ENCODE results near the gene MAML3. TPM values are rescaled to one million over a fixed set of nuclear protein-coding genes. Genes with fewer than 3 reads are reported as not detected.

The MAML3 gene
- total and polyA plus RNA-seq, 4 experiments from 2014 or later: 0.15 to 3.7 (median 1.7) TPM

- Histone ChIP-seq H3K4me3 (ENCODE audit: low read length in 2 of 2) (no peak overlapping the region), H3K27me3 (ENCODE audit: insufficient read depth, low read length) (no peaks in the 10 kb centered on the region), H3K27ac (ENCODE audit: low read depth, low read length) (no peak overlapping the region), H3K36me3 (ENCODE audit: insufficient read depth, low read length) (no peaks in the 10 kb centered on the region), H3K9me3 (ENCODE audit: control insufficient read depth in 1 of 2, low read length in 2 of 2) (no peaks in the 10 kb centered on the region), H3K4me1 (ENCODE audit: insufficient read depth, low read length) (no peaks in the 10 kb centered on the region)
- POLR2A ChIA-PET (ENCODE audit: partially characterized antibody): no interaction called here
- Mint-ChIP-seq H3K4me1 (no peaks in the 10 kb centered on the region), H3K4me3 (no peak overlapping the region), H3K27me3 (peaks cover 2 to 12% of the 10 kb centered on the region in 2 donors), H3K27ac (no peak overlapping the region), H3K36me3 (no peaks in the 10 kb centered on the region), H3K9me3 (peaks cover 0 to 2% (median 0%) of the 10 kb centered on the region in 8 donors)
- intact Hi-C loops (cut with micrococcal nuclease): no loop called here
- CTCF ChIA-PET (ENCODE audit: partially characterized antibody): interaction anchor here (0.7 to 1.0 kb wide), 2 partner anchors 9 to 12 kb away, joined by 3 read pairs; no protein-coding TSS in a partner anchor
- DNase-seq: no peak
Observed at GRCh38 chr4:140186082-140186438, 32.1 kb upstream of the MAML3 start.

GRCh38 chr4:140185412-140186081, 31.6 kb upstream of the MAML3 start:
- intact Hi-C loops (cut with micrococcal nuclease): no loop called here
- peaks cover 0 to 2% (median 0%) of the 10 kb centered on the region in 8 donors for H3K9me3 Mint-ChIP-seq
- H3K27ac Mint-ChIP-seq: no peak overlapping the region
- no peak overlapping the region for H3K4me3 Mint-ChIP-seq
- Histone ChIP-seq H3K4me1 (ENCODE audit: insufficient read depth, low read length) (no peaks in the 10 kb centered on the region), H3K9me3 (ENCODE audit: control insufficient read depth in 1 of 2, low read length in 2 of 2) (no peaks in the 10 kb centered on the region), H3K36me3 (ENCODE audit: insufficient read depth, low read length) (no peaks in the 10 kb centered on the region), H3K27me3 (ENCODE audit: insufficient read depth, low read length) (no peaks in the 10 kb centered on the region), H3K27ac (ENCODE audit: low read depth, low read length) (no peak overlapping the region), H3K4me3 (ENCODE audit: low read length in 2 of 2) (no peak overlapping the region)
- peaks cover 2 to 14% of the 10 kb centered on the region in 2 donors for H3K27me3 Mint-ChIP-seq
- H3K36me3 Mint-ChIP-seq: no peaks in the 10 kb centered on the region
- ChIA-PET POLR2A (ENCODE audit: partially characterized antibody) (no interaction called here), CTCF (ENCODE audit: partially characterized antibody) (interaction anchor here (0.7 to 1.0 kb wide), 2 partner anchors 8 to 13 kb away, joined by 3 read pairs; no protein-coding TSS in a partner anchor)
- no peaks in the 10 kb centered on the region for H3K4me1 Mint-ChIP-seq
- DNase-seq: no peak

- H3K27ac ChIP-seq (ENCODE audit: low read depth, low read length): no peak overlapping the region
- H3K4me3 ChIP-seq (ENCODE audit: low read length in 2 of 2): no peak overlapping the region
- no peaks in the 10 kb centered on the region for H3K27me3 ChIP-seq (ENCODE audit: insufficient read depth, low read length)
- Mint-ChIP-seq H3K36me3 (no peaks in the 10 kb centered on the region), H3K4me3 (no peak overlapping the region), H3K9me3 (peaks cover 0 to 2% (median 0%) of the 10 kb centered on the region in 8 donors), H3K4me1 (no peaks in the 10 kb centered on the region), H3K27ac (no peak overlapping the region), H3K27me3 (peaks cover 4 to 13% of the 10 kb centered on the region in 2 donors)
- CTCF ChIA-PET (ENCODE audit: partially characterized antibody): no interaction called here
- no peaks in the 10 kb centered on the region for H3K36me3 ChIP-seq (ENCODE audit: insufficient read depth, low read length)
- intact Hi-C loops (cut with micrococcal nuclease): no loop called here
- H3K4me1 ChIP-seq (ENCODE audit: insufficient read depth, low read length): no peaks in the 10 kb centered on the region
- no peaks in the 10 kb centered on the region for H3K9me3 ChIP-seq (ENCODE audit: control insufficient read depth in 1 of 2, low read length in 2 of 2)
- POLR2A ChIA-PET (ENCODE audit: partially characterized antibody): no interaction called here
- DNase-seq: no peak
Observed at GRCh38 chr4:140183270-140183669, 29.3 kb upstream of the MAML3 start.

- no peaks in the 10 kb centered on the region for H3K36me3 Mint-ChIP-seq
- peaks cover 0 to 2% (median 0%) of the 10 kb centered on the region in 8 donors for H3K9me3 Mint-ChIP-seq
- no peak overlapping the region for H3K4me3 Mint-ChIP-seq
- DNase-seq: no peak
- POLR2A ChIA-PET (ENCODE audit: partially characterized antibody): no interaction called here
- Histone ChIP-seq H3K27me3 (ENCODE audit: insufficient read depth, low read length) (no peaks in the 10 kb centered on the region), H3K4me3 (ENCODE audit: low read length in 2 of 2) (no peak overlapping the region), H3K4me1 (ENCODE audit: insufficient read depth, low read length) (no peaks in the 10 kb centered on the region), H3K36me3 (ENCODE audit: insufficient read depth, low read length) (no peaks in the 10 kb centered on the region), H3K27ac (ENCODE audit: low read depth, low read length) (no peak overlapping the region), H3K9me3 (ENCODE audit: control insufficient read depth in 1 of 2, low read length in 2 of 2) (no peaks in the 10 kb centered on the region)
- H3K27me3 Mint-ChIP-seq: peaks cover 14 to 15% of the 10 kb centered on the region in 2 donors
- H3K4me1 Mint-ChIP-seq: no peaks in the 10 kb centered on the region
- H3K27ac Mint-ChIP-seq: no peak overlapping the region
- CTCF ChIA-PET (ENCODE audit: partially characterized antibody): no interaction called here
- intact Hi-C loops (cut with micrococcal nuclease): no loop called here
Observed at GRCh38 chr4:140180577-140180976, 26.6 kb upstream of the MAML3 start.

- no peaks in the 10 kb centered on the region for H3K9me3 Mint-ChIP-seq
- no peaks in the 10 kb centered on the region for H3K27me3 ChIP-seq (ENCODE audit: insufficient read depth, low read length)
- intact Hi-C loops (cut with micrococcal nuclease): no loop called here
- H3K27ac Mint-ChIP-seq: peak overlapping the region in 1 of 7 donors; percentile 10
- H3K4me1 Mint-ChIP-seq: no peaks in the 10 kb centered on the region
- H3K9me3 ChIP-seq (ENCODE audit: control insufficient read depth in 1 of 2, low read length in 2 of 2): no peaks in the 10 kb centered on the region
- H3K4me3 Mint-ChIP-seq: no peak overlapping the region
- CTCF ChIA-PET (ENCODE audit: partially characterized antibody): interaction anchor here (1.0 kb wide), 1 partner anchor 9 kb away, joined by 3 read pairs; no protein-coding TSS in a partner anchor
- DNase-seq: no peak
- no peaks in the 10 kb centered on the region for H3K4me1 ChIP-seq (ENCODE audit: insufficient read depth, low read length)
- H3K27me3 Mint-ChIP-seq: peaks cover 12 to 14% of the 10 kb centered on the region in 2 donors
- no peaks in the 10 kb centered on the region for H3K36me3 ChIP-seq (ENCODE audit: insufficient read depth, low read length)
- H3K36me3 Mint-ChIP-seq: no peaks in the 10 kb centered on the region
- POLR2A ChIA-PET (ENCODE audit: partially characterized antibody): no interaction called here
- H3K27ac ChIP-seq (ENCODE audit: low read depth, low read length): no peak overlapping the region
- H3K4me3 ChIP-seq (ENCODE audit: low read length in 2 of 2): no peak overlapping the region
Observed at GRCh38 chr4:140176735-140177134, 22.8 kb upstream of the MAML3 start.

GRCh38 chr4:140174543-140174942, 20.6 kb upstream of the MAML3 start:
- Mint-ChIP-seq H3K27ac (no peak overlapping the region), H3K27me3 (peaks cover 10 to 13% of the 10 kb centered on the region in 2 donors), H3K4me3 (no peak overlapping the region), H3K4me1 (no peaks in the 10 kb centered on the region), H3K9me3 (no peaks in the 10 kb centered on the region), H3K36me3 (no peaks in the 10 kb centered on the region)
- H3K9me3 ChIP-seq (ENCODE audit: control insufficient read depth in 1 of 2, low read length in 2 of 2): no peaks in the 10 kb centered on the region
- H3K4me1 ChIP-seq (ENCODE audit: insufficient read depth, low read length): no peaks in the 10 kb centered on the region
- ChIA-PET CTCF (ENCODE audit: partially characterized antibody) (no interaction called here), POLR2A (ENCODE audit: partially characterized antibody) (no interaction called here)
- intact Hi-C loops (cut with micrococcal nuclease): no loop called here
- no peak overlapping the region for H3K27ac ChIP-seq (ENCODE audit: low read depth, low read length)
- no peak overlapping the region for H3K4me3 ChIP-seq (ENCODE audit: low read length in 2 of 2)
- DNase-seq: no peak
- H3K27me3 ChIP-seq (ENCODE audit: insufficient read depth, low read length): no peaks in the 10 kb centered on the region
- H3K36me3 ChIP-seq (ENCODE audit: insufficient read depth, low read length): no peaks in the 10 kb centered on the region

- Mint-ChIP-seq H3K9me3 (peaks cover 0 to 1% (median 0%) of the 10 kb centered on the region in 8 donors), H3K36me3 (no peaks in the 10 kb centered on the region), H3K4me1 (no peaks in the 10 kb centered on the region), H3K27me3 (peaks cover 10% of the 10 kb centered on the region in 2 donors), H3K27ac (no peak overlapping the region), H3K4me3 (no peak overlapping the region)
- POLR2A ChIA-PET (ENCODE audit: partially characterized antibody): no interaction called here
- Histone ChIP-seq H3K27me3 (ENCODE audit: insufficient read depth, low read length) (no peaks in the 10 kb centered on the region), H3K27ac (ENCODE audit: low read depth, low read length) (no peak overlapping the region), H3K4me1 (ENCODE audit: insufficient read depth, low read length) (no peaks in the 10 kb centered on the region), H3K36me3 (ENCODE audit: insufficient read depth, low read length) (no peaks in the 10 kb centered on the region), H3K4me3 (ENCODE audit: low read length in 2 of 2) (no peak overlapping the region), H3K9me3 (ENCODE audit: control insufficient read depth in 1 of 2, low read length in 2 of 2) (no peaks in the 10 kb centered on the region)
- CTCF ChIA-PET (ENCODE audit: partially characterized antibody): interaction anchor here (0.7 kb wide), 1 partner anchor 436 kb away, joined by 3 read pairs; no protein-coding TSS in a partner anchor
- no peak for DNase-seq
- intact Hi-C loops (cut with micrococcal nuclease): no loop called here
Observed at GRCh38 chr4:140172960-140173359, 19.0 kb upstream of the MAML3 start.
